Neural cell (in vitro differentiated cells): ENCODE measurements around the gene TLCD4.

ENCODE experiments used
- CTCF ChIP-seq: fragments of 450-650 bp; IDR thresholded peaks from 2 replicates; pipeline ENCODE4 v1.5.1; 2014; ENCODE audit warnings: antibody characterized with exemption, mild to moderate bottlenecking, moderate library complexity; ENCODE audit not compliant: poor library complexity, severe bottlenecking
- EP300 ChIP-seq: fragments of 450-650 bp; conservative IDR thresholded peaks from 2 replicates; pipeline ENCODE4 v1.6.1; 2014; ENCODE audit warnings: antibody characterized with exemption, mild to moderate bottlenecking, moderate library complexity; ENCODE audit not compliant: poor library complexity, severe bottlenecking
- EZH2 ChIP-seq: fragments of 200-600, 300-800 bp; shearing (Covaris generic), sonication (generic); IDR thresholded peaks from 2 replicates; pipeline ENCODE4 v1.6.1; 2014; ENCODE audit warnings: antibody characterized with exemption, low read length, borderline replicate concordance, mild to moderate bottlenecking; ENCODE audit not compliant: insufficient read depth, poor library complexity, severe bottlenecking
- MXI1 ChIP-seq: fragments of 450-650 bp; conservative IDR thresholded peaks from 2 replicates; pipeline ENCODE4 v1.6.1; 2014; ENCODE audit warnings: antibody characterized with exemption, mild to moderate bottlenecking; ENCODE audit not compliant: poor library complexity, severe bottlenecking
- POLR2AphosphoS5 ChIP-seq: IDR thresholded peaks from 2 replicates; pipeline ENCODE4 v1.6.1; 2012
- RAD21 ChIP-seq: fragments of 450-650 bp; conservative IDR thresholded peaks from 2 replicates; pipeline ENCODE4 v1.6.1; 2014; ENCODE audit warnings: antibody characterized with exemption, mild to moderate bottlenecking, moderate library complexity
- SMC3 ChIP-seq: fragments of 450-650 bp; conservative IDR thresholded peaks from 2 replicates; pipeline ENCODE4 v1.6.1; 2014; ENCODE audit warnings: antibody characterized with exemption, mild to moderate bottlenecking, moderate library complexity; ENCODE audit not compliant: poor library complexity
- TAF1 ChIP-seq: IDR thresholded peaks from 2 replicates; pipeline ENCODE4 v1.6.1; 2012; ENCODE audit warnings: low read depth
- TF ChIP-seq, protein P1 (sequence below): IDR thresholded peaks from 2 replicates; pipeline ENCODE4 v1.6.1; 2012; ENCODE audit warnings: borderline replicate concordance

GRCh38 chr1:95067568-95067967, 49.6 kb upstream of the TLCD4 start:
- TF ChIP-seq CTCF: no peak
- no peak for TF ChIP-seq EZH2
- no peak for TF ChIP-seq POLR2AphosphoS5
- no peak for TF ChIP-seq TAF1
- TF ChIP-seq, protein P1, sequence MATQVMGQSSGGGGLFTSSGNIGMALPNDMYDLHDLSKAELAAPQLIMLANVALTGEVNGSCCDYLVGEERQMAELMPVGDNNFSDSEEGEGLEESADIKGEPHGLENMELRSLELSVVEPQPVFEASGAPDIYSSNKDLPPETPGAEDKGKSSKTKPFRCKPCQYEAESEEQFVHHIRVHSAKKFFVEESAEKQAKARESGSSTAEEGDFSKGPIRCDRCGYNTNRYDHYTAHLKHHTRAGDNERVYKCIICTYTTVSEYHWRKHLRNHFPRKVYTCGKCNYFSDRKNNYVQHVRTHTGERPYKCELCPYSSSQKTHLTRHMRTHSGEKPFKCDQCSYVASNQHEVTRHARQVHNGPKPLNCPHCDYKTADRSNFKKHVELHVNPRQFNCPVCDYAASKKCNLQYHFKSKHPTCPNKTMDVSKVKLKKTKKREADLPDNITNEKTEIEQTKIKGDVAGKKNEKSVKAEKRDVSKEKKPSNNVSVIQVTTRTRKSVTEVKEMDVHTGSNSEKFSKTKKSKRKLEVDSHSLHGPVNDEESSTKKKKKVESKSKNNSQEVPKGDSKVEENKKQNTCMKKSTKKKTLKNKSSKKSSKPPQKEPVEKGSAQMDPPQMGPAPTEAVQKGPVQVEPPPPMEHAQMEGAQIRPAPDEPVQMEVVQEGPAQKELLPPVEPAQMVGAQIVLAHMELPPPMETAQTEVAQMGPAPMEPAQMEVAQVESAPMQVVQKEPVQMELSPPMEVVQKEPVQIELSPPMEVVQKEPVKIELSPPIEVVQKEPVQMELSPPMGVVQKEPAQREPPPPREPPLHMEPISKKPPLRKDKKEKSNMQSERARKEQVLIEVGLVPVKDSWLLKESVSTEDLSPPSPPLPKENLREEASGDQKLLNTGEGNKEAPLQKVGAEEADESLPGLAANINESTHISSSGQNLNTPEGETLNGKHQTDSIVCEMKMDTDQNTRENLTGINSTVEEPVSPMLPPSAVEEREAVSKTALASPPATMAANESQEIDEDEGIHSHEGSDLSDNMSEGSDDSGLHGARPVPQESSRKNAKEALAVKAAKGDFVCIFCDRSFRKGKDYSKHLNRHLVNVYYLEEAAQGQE: no peak
- TF ChIP-seq EP300: no peak
- no peak for TF ChIP-seq MXI1
- TF ChIP-seq RAD21: no peak
- TF ChIP-seq SMC3: no peak
